ENCODE measurements around the gene VILL.

DNA sequence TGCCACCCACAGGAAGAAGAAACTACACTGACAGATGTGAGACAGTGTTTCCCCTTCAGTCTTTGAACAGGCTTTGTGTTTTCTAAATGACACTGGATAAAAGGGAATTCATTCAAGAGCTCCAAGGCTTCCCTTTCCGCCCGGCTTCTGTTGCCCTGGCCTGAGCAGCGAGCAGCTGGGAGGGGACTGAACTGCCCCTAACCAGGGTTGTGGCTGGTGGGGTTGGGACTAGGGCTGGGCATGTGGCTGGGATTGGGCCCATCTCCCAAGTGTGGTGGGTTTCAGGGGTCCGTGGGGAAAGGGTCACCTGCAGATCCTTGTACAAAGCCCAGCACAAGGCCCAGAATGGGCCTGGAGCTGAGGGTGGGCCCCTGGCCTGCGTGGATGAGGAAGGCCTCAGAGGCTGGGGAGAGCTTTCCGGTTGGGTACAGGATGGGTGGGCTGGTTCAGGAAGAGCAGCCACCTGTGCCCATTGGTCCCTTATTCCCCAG lies 10.4 kb downstream of the VILL start:
- TF ChIP-seq, protein P1, sequence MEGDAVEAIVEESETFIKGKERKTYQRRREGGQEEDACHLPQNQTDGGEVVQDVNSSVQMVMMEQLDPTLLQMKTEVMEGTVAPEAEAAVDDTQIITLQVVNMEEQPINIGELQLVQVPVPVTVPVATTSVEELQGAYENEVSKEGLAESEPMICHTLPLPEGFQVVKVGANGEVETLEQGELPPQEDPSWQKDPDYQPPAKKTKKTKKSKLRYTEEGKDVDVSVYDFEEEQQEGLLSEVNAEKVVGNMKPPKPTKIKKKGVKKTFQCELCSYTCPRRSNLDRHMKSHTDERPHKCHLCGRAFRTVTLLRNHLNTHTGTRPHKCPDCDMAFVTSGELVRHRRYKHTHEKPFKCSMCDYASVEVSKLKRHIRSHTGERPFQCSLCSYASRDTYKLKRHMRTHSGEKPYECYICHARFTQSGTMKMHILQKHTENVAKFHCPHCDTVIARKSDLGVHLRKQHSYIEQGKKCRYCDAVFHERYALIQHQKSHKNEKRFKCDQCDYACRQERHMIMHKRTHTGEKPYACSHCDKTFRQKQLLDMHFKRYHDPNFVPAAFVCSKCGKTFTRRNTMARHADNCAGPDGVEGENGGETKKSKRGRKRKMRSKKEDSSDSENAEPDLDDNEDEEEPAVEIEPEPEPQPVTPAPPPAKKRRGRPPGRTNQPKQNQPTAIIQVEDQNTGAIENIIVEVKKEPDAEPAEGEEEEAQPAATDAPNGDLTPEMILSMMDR (IDR thresholded peaks at IDR 0.05; ENCODE audit: low read length): no peak
- TF ChIP-seq EZH2 (IDR thresholded peaks at IDR 0.05; ENCODE audit: borderline replicate concordance, low read length): no peak

All from OCI-LY1 (cell line).